ENCODE results near the gene NCAPD2. TPM values are rescaled to one million over a fixed set of nuclear protein-coding genes. Genes with fewer than 3 reads are reported as not detected.

The NCAPD2 gene
- total and polyA plus RNA-seq, 2 of the 4 experiments (the other 2 are of a cell fraction): 35.6 to 57.9 TPM

DNA sequence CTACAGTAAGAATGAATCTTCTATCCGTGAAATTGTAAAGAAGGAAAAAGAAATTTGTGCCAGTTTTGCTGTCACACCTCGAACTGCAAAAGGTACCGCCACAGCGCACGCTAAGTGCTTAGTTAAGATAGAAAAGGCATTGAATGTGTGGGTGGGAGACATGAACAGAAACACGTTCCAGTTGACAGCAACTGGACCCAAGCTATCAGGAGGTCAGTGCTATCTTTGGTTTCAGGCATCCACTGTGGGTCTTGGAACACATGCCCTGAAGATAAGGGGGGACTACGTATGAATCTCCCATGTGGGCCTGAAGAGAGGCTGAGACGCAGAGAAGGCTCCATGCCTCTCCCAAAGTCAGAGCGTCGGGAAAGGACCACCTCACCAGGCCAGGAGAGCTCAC is 52.1 kb downstream of the NCAPD2 start:
- Histone ChIP-seq H2BK5ac (ENCODE audit: low read depth, low read length, poor library complexity, severe bottlenecking) (no peak overlapping the region), H2BK20ac (ENCODE audit: low read depth, low read length) (no peak overlapping the region), H2BK120ac (ENCODE audit: low read depth, low read length) (no peak overlapping the region), H2AFZ (replicated peaks; ENCODE audit: low read length, poor library complexity) (no peak overlapping the region), H3K79me1 (ENCODE audit: low read depth in 1 of 2, low read length in 2 of 2) (peaks cover 18 to 78% of the 10 kb centered on the region in 2 experiments), H3K4ac (ENCODE audit: low read depth, low read length) (no peak overlapping the region), H4K5ac (ENCODE audit: low read depth, low read length) (no peak overlapping the region), H3K18ac (ENCODE audit: low read depth, low read length) (no peak overlapping the region), H2AK9ac (replicated peaks; ENCODE audit: low read depth, low read length, poor library complexity) (no peak overlapping the region), H3K9me1 (ENCODE audit: insufficient read depth, low read length) (peaks cover 20% of the 10 kb centered on the region), H3K56ac (ENCODE audit: extremely low read depth, insufficient read depth, low read length) (no peak overlapping the region), H2AK5ac (ENCODE audit: low read depth, low read length) (peak overlapping the region; percentile 81; the same call in 1 of the 2 replicates), H3K36me3 (ENCODE audit: control insufficient read depth, insufficient read depth, low read length) (peaks cover 40% of the 10 kb centered on the region), H3K23ac (ENCODE audit: low read depth, low read length) (peak overlapping the region; percentile 59; the same call in 1 of the 2 replicates), H3K4me1 (ENCODE audit: control insufficient read depth, insufficient read depth, low read length) (peaks cover 30% of the 10 kb centered on the region), H4K91ac (ENCODE audit: insufficient read depth, low read depth, low read length) (no peak overlapping the region), H3K9ac (ENCODE audit: low read depth, low read length) (no peak overlapping the region), H3K27me3 (ENCODE audit: control insufficient read depth, insufficient read depth, low read length) (no peaks in the 10 kb centered on the region), H3K27ac (ENCODE audit: insufficient read depth, low read length) (no peak overlapping the region), H3K14ac (replicated peaks; ENCODE audit: low read depth, low read length) (no peak overlapping the region; the same call in 1 of the 2 replicates), H2BK15ac (ENCODE audit: low read depth, low read length) (no peak overlapping the region), H3K4me2 (ENCODE audit: low read depth, low read length) (no peak overlapping the region), H4K8ac (ENCODE audit: low read depth in 2 of 2, low read length in 2 of 2) (0 out of 4 replicates have a peak overlapping the region, but pooled peaks of 1 of the 2 experiments have one; percentile 20), H3K4me3 (ENCODE audit: insufficient read depth, low read depth, low read length) (no peak overlapping the region), H4K20me1 (ENCODE audit: insufficient read depth, low read length) (peaks cover 8% of the 10 kb centered on the region; the same call in 1 of the 2 replicates), H3K9me3 (ENCODE audit: control insufficient read depth, insufficient read depth, low read length) (no peaks in the 10 kb centered on the region)
- 93% methylated on average over 9 of the region's 10 CpGs; no CpG with 5 or more reads in 1 of the 2 experiments for WGBS, 2 experiments (ENCODE audit: extremely low coverage in 2 of 2, insufficient read length in 1 of 2)
- intact Hi-C loops (cut with micrococcal nuclease) (no loop called here), in situ Hi-C loops (cut with MboI; ENCODE audit: low sequenced_read_pairs) (loop anchor here (10.0 kb wide), 1 partner anchor 211 kb away; no protein-coding TSS in a partner anchor), dilution Hi-C loops (cut with HindIII; ENCODE audit: low sequenced_read_pairs, unreplicated experiment) (no loop called here)
- POLR2A ChIA-PET (ENCODE audit: unreplicated experiment): no interaction called here
- CTCF ChIA-PET: no interaction called here
- DNase-seq (no peak), ATAC-seq (ENCODE audit: low read depth) (no peak)
- no TSS peak for BruUV-seq (replicated peaks)
- no peak for TF ChIP-seq CEBPB (IDR thresholded peaks at IDR 0.05; ENCODE audit: low read depth, low read length)
- no peak for TF ChIP-seq RCOR1 (IDR thresholded peaks at IDR 0.05; ENCODE audit: insufficient replicate concordance, low read length)
- no peak for TF ChIP-seq BHLHE40 (IDR thresholded peaks at IDR 0.05; ENCODE audit: low read depth, low read length)
- TF ChIP-seq POLR2A (IDR thresholded peaks at IDR 0.05; ENCODE audit: low read depth, low read length): no peak
- no peak for TF ChIP-seq NFE2L2 (IDR thresholded peaks at IDR 0.05; ENCODE audit: low read depth, low read length)
- TF ChIP-seq, protein P1, sequence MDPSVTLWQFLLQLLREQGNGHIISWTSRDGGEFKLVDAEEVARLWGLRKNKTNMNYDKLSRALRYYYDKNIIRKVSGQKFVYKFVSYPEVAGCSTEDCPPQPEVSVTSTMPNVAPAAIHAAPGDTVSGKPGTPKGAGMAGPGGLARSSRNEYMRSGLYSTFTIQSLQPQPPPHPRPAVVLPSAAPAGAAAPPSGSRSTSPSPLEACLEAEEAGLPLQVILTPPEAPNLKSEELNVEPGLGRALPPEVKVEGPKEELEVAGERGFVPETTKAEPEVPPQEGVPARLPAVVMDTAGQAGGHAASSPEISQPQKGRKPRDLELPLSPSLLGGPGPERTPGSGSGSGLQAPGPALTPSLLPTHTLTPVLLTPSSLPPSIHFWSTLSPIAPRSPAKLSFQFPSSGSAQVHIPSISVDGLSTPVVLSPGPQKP (IDR thresholded peaks at IDR 0.05; ENCODE audit: borderline replicate concordance, low read depth, low read length): no peak
- no peak for TF ChIP-seq MAZ (IDR thresholded peaks at IDR 0.05; ENCODE audit: borderline replicate concordance, low read depth, low read length)
- no peak for TF ChIP-seq RFX5 (IDR thresholded peaks at IDR 0.05; ENCODE audit: low read depth, low read length)
- TF ChIP-seq RAD21 (IDR thresholded peaks at IDR 0.05; ENCODE audit: low read length): no peak
- TF ChIP-seq MAFK (IDR thresholded peaks at IDR 0.05; ENCODE audit: low read depth, low read length): no peak
- TF ChIP-seq, protein P2, sequence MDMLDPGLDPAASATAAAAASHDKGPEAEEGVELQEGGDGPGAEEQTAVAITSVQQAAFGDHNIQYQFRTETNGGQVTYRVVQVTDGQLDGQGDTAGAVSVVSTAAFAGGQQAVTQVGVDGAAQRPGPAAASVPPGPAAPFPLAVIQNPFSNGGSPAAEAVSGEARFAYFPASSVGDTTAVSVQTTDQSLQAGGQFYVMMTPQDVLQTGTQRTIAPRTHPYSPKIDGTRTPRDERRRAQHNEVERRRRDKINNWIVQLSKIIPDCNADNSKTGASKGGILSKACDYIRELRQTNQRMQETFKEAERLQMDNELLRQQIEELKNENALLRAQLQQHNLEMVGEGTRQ (IDR thresholded peaks at IDR 0.05; ENCODE audit: low read depth, low read length): no peak
- no peak for TF ChIP-seq CHD1 (IDR thresholded peaks at IDR 0.05; ENCODE audit: low read depth, low read length)
- no peak for TF ChIP-seq SMC3 (IDR thresholded peaks at IDR 0.05; ENCODE audit: low read depth, low read length)
- TF ChIP-seq, protein P3, sequence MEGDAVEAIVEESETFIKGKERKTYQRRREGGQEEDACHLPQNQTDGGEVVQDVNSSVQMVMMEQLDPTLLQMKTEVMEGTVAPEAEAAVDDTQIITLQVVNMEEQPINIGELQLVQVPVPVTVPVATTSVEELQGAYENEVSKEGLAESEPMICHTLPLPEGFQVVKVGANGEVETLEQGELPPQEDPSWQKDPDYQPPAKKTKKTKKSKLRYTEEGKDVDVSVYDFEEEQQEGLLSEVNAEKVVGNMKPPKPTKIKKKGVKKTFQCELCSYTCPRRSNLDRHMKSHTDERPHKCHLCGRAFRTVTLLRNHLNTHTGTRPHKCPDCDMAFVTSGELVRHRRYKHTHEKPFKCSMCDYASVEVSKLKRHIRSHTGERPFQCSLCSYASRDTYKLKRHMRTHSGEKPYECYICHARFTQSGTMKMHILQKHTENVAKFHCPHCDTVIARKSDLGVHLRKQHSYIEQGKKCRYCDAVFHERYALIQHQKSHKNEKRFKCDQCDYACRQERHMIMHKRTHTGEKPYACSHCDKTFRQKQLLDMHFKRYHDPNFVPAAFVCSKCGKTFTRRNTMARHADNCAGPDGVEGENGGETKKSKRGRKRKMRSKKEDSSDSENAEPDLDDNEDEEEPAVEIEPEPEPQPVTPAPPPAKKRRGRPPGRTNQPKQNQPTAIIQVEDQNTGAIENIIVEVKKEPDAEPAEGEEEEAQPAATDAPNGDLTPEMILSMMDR (conservative IDR thresholded peaks at IDR 0.05; ENCODE audit: low read depth, low read length): no peak
- TF ChIP-seq FOS (IDR thresholded peaks at IDR 0.05; ENCODE audit: low read depth, low read length): no peak
- TF ChIP-seq MXI1 (IDR thresholded peaks at IDR 0.05; ENCODE audit: borderline replicate concordance, low read depth, low read length): no peak
